Measurements from ENCODE around the gene WBP2. TPM values are rescaled to one million over a fixed set of nuclear protein-coding genes. Genes with fewer than 3 reads are reported as not detected.

The WBP2 gene
- total and polyA plus RNA-seq, 9 of the 15 experiments (the other 6 are each of a cell fraction or from before 2014, with no cell fraction given), result 2.2 to 74.3 (median 20.0) TPM

DNA sequence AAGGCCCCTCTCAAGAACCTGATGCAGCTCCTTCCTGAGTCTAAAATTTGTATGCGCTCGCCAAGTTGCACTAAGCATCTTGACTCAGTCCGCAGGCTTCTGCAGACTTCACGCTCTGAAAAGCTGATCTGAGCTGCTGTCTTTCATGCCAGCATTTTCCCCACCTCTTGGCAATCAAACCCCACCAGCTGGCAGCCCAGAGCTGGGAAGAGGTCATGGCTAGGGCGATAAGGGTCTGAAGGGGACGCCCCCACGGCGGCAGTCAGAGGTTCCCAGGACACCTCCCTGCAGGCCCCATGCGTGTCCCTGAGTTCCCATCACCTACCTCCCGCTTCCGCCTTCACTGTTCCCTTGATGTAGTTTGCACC, 5.9 kb downstream of the WBP2 start:
- WGBS (ENCODE audit: insufficient coverage, low coverage, missing lambda C conversion rate), result 44% methylated on average over 11 of the region's 11 CpGs
- no peaks in the 10 kb centered on the region for H3K9me1 ChIP-seq (ENCODE audit: control insufficient read depth, insufficient read depth, low read length)
- FAIRE-seq (no peak), ATAC-seq (no peak), DNase-seq (ENCODE audit: extremely low read depth in 1 of 4, low spot score in 3 of 4) (peak; percentile 44 to 68 (median 57))
- CTCF ChIA-PET (ENCODE audit: low intra/inter-chr PET ratio), result no interaction called here
- H3K4me3 ChIP-seq, result no peak overlapping the region
- POLR2A ChIA-PET, result interaction anchor here (0.6 to 8.5 kb wide), 5 partner anchors 9 to 150 kb away, joined by 3 to 145 read pairs (median 5); a partner anchor contains a TSS
- TF ChIP-seq TCF3 (CRISPR knock-in tag; IDR thresholded peaks at IDR 0.05), result peak; percentile 63
- no peak for TF ChIP-seq RFX7 (CRISPR knock-in tag; IDR thresholded peaks at IDR 0.05)
- peak; percentile 62 for TF ChIP-seq CBFA2T3 (IDR thresholded peaks at IDR 0.05)
- no TSS peak for BruUV-seq (replicated peaks)
- H3K9ac ChIP-seq (ENCODE audit: insufficient read depth in 1 of 2, low read depth in 2 of 2, low read length in 2 of 2), result peak overlapping the region; percentile 29 to 87
- peaks cover 34% of the 10 kb centered on the region for H3K79me2 ChIP-seq (ENCODE audit: control insufficient read depth, insufficient read depth, low read length)
- H3K36me3 ChIP-seq (ENCODE audit: control insufficient read depth, insufficient read depth, low read length), result peaks cover 57% of the 10 kb centered on the region
- H2AFZ ChIP-seq (ENCODE audit: low read depth, low read length), result no peak overlapping the region; the same call in 1 of the 2 replicates
- no peaks in the 10 kb centered on the region for H4K20me1 ChIP-seq (replicated peaks; ENCODE audit: control insufficient read depth, insufficient read depth, low read length)
- H3K9me3 ChIP-seq (replicated peaks; ENCODE audit: control insufficient read depth, insufficient read depth, low read depth, low read length), result no peaks in the 10 kb centered on the region
- in situ Hi-C loops (cut with MboI), result no loop called here
- no peaks in the 10 kb centered on the region for H3K27me3 ChIP-seq (ENCODE audit: control insufficient read depth in 2 of 2, insufficient read depth in 2 of 2, low read length in 2 of 2)
- H3K4me1 ChIP-seq (replicated peaks in 1 of 2; ENCODE audit: control insufficient read depth in 2 of 2, insufficient read depth in 2 of 2, low read length in 2 of 2), result peaks cover 39 to 67% of the 10 kb centered on the region in 2 experiments
- peak overlapping the region; percentile 60 for H3K4me2 ChIP-seq (ENCODE audit: insufficient read depth, low read length)
- H3K27ac ChIP-seq (ENCODE audit: extremely low read depth, low read depth, low read length), result peak overlapping the region; percentile 46
- intact Hi-C loops (cut with micrococcal nuclease), result loop anchor here (5.0 kb wide), 2 partner anchors 72 to 87 kb away; a partner anchor contains a TSS

DNA sequence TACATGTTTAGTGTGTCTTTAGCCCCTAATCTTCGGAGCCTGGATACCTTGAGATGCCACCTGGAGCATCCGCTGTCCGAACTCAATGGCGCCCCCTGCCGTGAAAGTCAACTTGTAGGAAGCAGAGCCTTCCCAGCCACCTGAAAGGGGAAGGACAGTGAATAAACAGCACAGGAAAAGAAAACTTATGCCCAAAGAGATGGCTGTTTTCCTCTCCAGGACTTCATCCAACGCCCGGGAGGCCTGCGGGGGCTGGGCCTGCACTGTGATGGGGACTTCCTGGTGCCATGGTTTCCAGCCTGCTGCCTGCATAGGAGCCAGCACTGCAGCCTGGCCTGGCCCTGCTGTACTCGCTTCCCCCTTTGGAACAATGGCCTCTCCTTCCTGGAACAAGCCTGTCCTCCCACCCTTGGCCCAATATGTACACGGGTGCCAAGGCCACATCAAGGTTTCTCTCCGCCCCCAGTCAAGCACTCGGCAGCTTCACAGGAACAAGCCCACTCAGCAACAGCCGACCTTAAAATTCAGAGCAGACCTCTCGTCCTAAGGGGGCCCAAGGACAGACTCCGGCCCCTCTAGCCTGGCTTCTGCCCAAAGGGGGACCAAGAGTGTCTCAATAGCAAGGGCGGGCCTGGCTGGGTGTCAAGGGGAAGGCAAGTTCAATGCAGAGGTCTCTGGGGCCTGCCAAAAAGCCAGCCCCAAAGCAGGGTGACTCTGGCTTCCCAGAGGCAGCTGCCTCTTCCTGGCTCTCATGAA, 6.4 kb downstream of the WBP2 start:
- ATAC-seq (no peak), DNase-seq (ENCODE audit: extremely low read depth in 1 of 4, low spot score in 3 of 4) (peak in 3 of 4 experiments; percentile 41 to 86 (median 57)), FAIRE-seq (peak; percentile 85)
- Histone ChIP-seq H2AFZ (ENCODE audit: low read depth, low read length) (no peak overlapping the region), H4K20me1 (replicated peaks; ENCODE audit: control insufficient read depth, insufficient read depth, low read length) (no peaks in the 10 kb centered on the region), H3K9ac (ENCODE audit: insufficient read depth in 1 of 2, low read depth in 2 of 2, low read length in 2 of 2) (peak overlapping the region; percentile 44 to 87; a peak in 3 of 4 replicates), H3K36me3 (ENCODE audit: control insufficient read depth, insufficient read depth, low read length) (peaks cover 57% of the 10 kb centered on the region), H3K79me2 (ENCODE audit: control insufficient read depth, insufficient read depth, low read length) (peaks cover 35% of the 10 kb centered on the region), H3K4me1 (replicated peaks in 1 of 2; ENCODE audit: control insufficient read depth in 2 of 2, insufficient read depth in 2 of 2, low read length in 2 of 2) (peaks cover 36 to 67% of the 10 kb centered on the region in 2 experiments), H3K4me2 (ENCODE audit: insufficient read depth, low read length) (peak overlapping the region; percentile 60; the same call in 1 of the 2 replicates), H3K27ac (ENCODE audit: extremely low read depth, low read depth, low read length) (peak overlapping the region; percentile 46; the same call in 2 of the 3 replicates), H3K9me3 (replicated peaks; ENCODE audit: control insufficient read depth, insufficient read depth, low read depth, low read length) (no peaks in the 10 kb centered on the region), H3K4me3 (no peak overlapping the region), H3K27me3 (ENCODE audit: control insufficient read depth in 2 of 2, insufficient read depth in 2 of 2, low read length in 2 of 2) (no peaks in the 10 kb centered on the region), H3K9me1 (ENCODE audit: control insufficient read depth, insufficient read depth, low read length) (no peaks in the 10 kb centered on the region)
- in situ Hi-C loops (cut with MboI), result no loop called here
- CTCF ChIA-PET (ENCODE audit: low intra/inter-chr PET ratio), result interaction anchor here (0.7 to 0.8 kb wide), 2 partner anchors 64 to 84 kb away, joined by 3 to 4 read pairs; partner anchors contain the start of genes GALK1 and UNK
- BruUV-seq (replicated peaks), result no TSS peak
- 42% methylated on average over 16 of the region's 16 CpGs for WGBS (ENCODE audit: insufficient coverage, low coverage, missing lambda C conversion rate)
- intact Hi-C loops (cut with micrococcal nuclease), result loop anchor here (5.0 kb wide), 2 partner anchors 71 to 86 kb away; a partner anchor contains a TSS
- POLR2A ChIA-PET, result interaction anchor here (1.0 to 8.5 kb wide), 4 partner anchors 19 to 151 kb away, joined by 4 to 145 read pairs (median 6); partner anchors contain the start of gene UNK
- TF ChIP-seq COPS2 (conservative IDR thresholded peaks at IDR 0.05) (no peak), DNMT1 (IDR thresholded peaks at IDR 0.05) (no peak), ZSCAN29 (IDR thresholded peaks at IDR 0.05) (no peak), ELF1 (tag; IDR thresholded peaks at IDR 0.05) (0 out of 2 replicates have a peak, but pooled peaks have one; percentile 21), RAD21 (CRISPR knock-in tag; conservative IDR thresholded peaks at IDR 0.05 in 1 of 2, IDR thresholded peaks at IDR 0.05 in 1 of 2) (peak; percentile 28 to 66), CBX3 (IDR thresholded peaks at IDR 0.05; ENCODE audit: borderline replicate concordance in 1 of 2, low read length in 2 of 2) (no peak), POLR2AphosphoS5 (IDR thresholded peaks at IDR 0.05; ENCODE audit: control insufficient read depth, insufficient read depth, low read depth, low read length) (no peak), NR2C2 (CRISPR knock-in tag; IDR thresholded peaks at IDR 0.05) (no peak), NR2C2 (tag; IDR thresholded peaks at IDR 0.05) (no peak)
- TF ChIP-seq, protein P1, sequence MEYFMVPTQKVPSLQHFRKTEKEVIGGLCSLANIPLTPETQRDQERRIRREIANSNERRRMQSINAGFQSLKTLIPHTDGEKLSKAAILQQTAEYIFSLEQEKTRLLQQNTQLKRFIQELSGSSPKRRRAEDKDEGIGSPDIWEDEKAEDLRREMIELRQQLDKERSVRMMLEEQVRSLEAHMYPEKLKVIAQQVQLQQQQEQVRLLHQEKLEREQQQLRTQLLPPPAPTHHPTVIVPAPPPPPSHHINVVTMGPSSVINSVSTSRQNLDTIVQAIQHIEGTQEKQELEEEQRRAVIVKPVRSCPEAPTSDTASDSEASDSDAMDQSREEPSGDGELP (CRISPR knock-in tag; IDR thresholded peaks at IDR 0.05; ENCODE audit: borderline replicate concordance), result peak; percentile 42; the same call in 1 of the 2 replicates

All from K562 (cell line).